Urinary bladder (tissue), 4 donors: ENCODE data around the gene MARCHF2. TPM values are rescaled to one million over a fixed set of nuclear protein-coding genes. Genes with fewer than 3 reads are reported as not detected.

Experiments used
- DNase-seq: peaks from one replicate; pipeline ENCODE4 v3.0.0-alpha.2; 2015; ENCODE audit errors: extremely low spot score
- H3K27ac ChIP-seq: one replicate; pipeline ENCODE4 v1.5.1; 2013; ENCODE audit warnings: low read depth, mild to moderate bottlenecking, moderate library complexity
- H3K36me3 ChIP-seq: one replicate; pipeline ENCODE4 v1.6.1; 2013; ENCODE audit warnings: mild to moderate bottlenecking, moderate library complexity; ENCODE audit not compliant: insufficient read depth
- H3K4me1 ChIP-seq: one replicate; pipeline ENCODE4 v1.6.1; 2013; ENCODE audit warnings: mild to moderate bottlenecking, moderate library complexity; ENCODE audit not compliant: insufficient read depth
- H3K4me3 ChIP-seq: one replicate; pipeline ENCODE4 v1.5.1; 2013; ENCODE audit warnings: low read depth, low read length
- WGBS: extraction: QIAGEN DNeasy Blood & Tissue Kit; methylation state at CpG from one replicate; pipeline ENCODE4 v1.1.7; 2013; 5-methylcytosine and 5-hydroxymethylcytosine counted together
- polyA plus RNA-seq: library from polyadenylated mRNA; stranded (reverse); fragments of 200-250 nt; gene quantifications from one replicate; pipeline ENCODE4 v1.2.3, GENCODE V29; 2013
- total RNA-seq: library from RNA; depleted of rRNA; stranded (reverse); fragments of >200 nt; gene quantifications from one replicate; pipeline ENCODE4 v1.2.3, GENCODE V29; 2014
- donor health status: healthy with polysubstance abuse.
- donor health status: healthy.

The MARCHF2 gene
- total and polyA plus RNA-seq, 2 donors: 38.8 to 98.2 TPM

DNA sequence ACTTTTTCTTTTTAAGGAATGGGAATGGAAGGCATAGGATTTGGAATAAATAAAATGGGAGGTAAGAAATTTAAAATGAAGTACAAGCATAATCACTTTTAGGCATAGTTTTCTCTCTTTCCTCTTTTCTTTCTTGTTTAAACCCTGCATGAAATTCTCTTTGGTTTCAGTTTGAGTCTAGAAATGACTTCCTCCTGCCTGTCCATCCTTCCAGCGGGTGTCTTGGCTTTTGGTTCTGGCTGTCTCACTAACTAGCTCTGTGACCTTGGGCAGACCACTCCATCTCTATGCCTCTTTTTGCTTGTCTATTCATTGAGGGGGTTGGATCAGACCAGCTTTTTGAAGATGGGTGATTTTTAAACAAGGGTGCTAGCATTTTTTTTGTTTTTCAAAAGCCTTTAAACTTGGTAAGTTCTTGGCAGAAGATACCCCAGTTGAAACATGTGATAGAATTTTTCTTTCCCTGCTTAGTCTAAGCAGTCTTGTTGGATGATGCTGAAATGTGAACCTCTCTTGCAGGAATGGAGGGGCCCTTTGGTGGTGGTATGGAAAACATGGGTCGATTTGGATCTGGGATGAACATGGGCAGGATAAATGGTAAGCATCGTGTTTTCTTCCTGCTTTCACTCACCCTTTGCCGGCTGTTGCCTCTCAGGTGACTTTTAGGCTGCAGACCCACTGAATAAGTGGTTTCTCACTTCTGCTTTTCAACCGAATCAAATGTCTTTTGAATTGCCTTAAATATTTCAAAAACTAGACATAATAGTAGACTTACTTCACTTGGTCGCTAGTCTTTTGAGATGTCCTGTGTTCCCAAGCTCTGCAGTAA is 60.8 kb downstream of the MARCHF2 start:
- Histone ChIP-seq H3K4me1 (no peaks in the 10 kb centered on the region), H3K36me3 (peaks cover 10% of the 10 kb centered on the region), H3K27ac (no peak overlapping the region), H3K4me3 (no peak overlapping the region)
- DNase-seq: no peak
- WGBS: 81% methylated on average over 6 of the region's 6 CpGs

DNA sequence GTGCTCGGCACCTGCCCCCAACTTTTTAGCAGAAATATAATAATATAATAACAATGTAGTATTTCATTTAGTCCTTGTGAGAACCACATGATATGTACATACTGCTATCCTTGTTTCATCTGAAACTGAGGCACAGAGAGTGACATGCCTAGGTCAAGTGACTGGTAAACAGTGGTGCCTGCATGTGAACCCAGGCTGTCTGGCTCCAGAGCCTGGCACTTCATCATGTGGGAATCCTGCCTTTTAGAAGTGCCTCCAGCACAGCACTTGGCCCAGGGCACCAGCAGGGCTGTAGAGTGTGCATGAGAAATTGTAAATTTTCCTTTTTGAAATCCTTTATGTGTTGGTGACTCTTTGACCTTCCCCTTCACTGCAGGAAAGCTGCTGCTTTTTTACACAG is 61.9 kb downstream of the MARCHF2 start:
- no peak overlapping the region for H3K27ac ChIP-seq
- no peak for DNase-seq
- 94% methylated on average over 1 of the region's 1 CpG for WGBS
- H3K36me3 ChIP-seq: peaks cover 6% of the 10 kb centered on the region
- no peaks in the 10 kb centered on the region for H3K4me1 ChIP-seq
- no peak overlapping the region for H3K4me3 ChIP-seq

GRCh38 chr19:8476524-8476923 is 63.4 kb downstream of the MARCHF2 start:
- no peak overlapping the region for H3K4me3 ChIP-seq
- H3K36me3 ChIP-seq: peaks cover 6% of the 10 kb centered on the region
- 79% methylated on average over 8 of the region's 8 CpGs for WGBS
- no peak for DNase-seq
- no peak overlapping the region for H3K27ac ChIP-seq
- no peaks in the 10 kb centered on the region for H3K4me1 ChIP-seq

- no peak overlapping the region for H3K4me3 ChIP-seq
- WGBS: 76% methylated on average over 4 of the region's 4 CpGs
- no peaks in the 10 kb centered on the region for H3K4me1 ChIP-seq
- no peak overlapping the region for H3K27ac ChIP-seq
- peaks cover 4% of the 10 kb centered on the region for H3K36me3 ChIP-seq
- DNase-seq: no peak
These were observed 64.8 kb downstream of the MARCHF2 start for GRCh38 chr19:8477889-8478288.

- DNase-seq: no peak
- Histone ChIP-seq H3K36me3 (peaks cover 6% of the 10 kb centered on the region), H3K4me1 (no peaks in the 10 kb centered on the region), H3K4me3 (no peak overlapping the region), H3K27ac (no peak overlapping the region)
- WGBS: 43% methylated on average over 3 of the region's 3 CpGs
These were observed 65.5 kb downstream of the MARCHF2 start for GRCh38 chr19:8478598-8478997.

- Histone ChIP-seq H3K36me3 (peaks cover 7% of the 10 kb centered on the region), H3K27ac (no peak overlapping the region), H3K4me1 (no peaks in the 10 kb centered on the region), H3K4me3 (no peak overlapping the region)
- 86% methylated on average over 11 of the region's 11 CpGs for WGBS
- no peak for DNase-seq
These were observed 68.1 kb downstream of the MARCHF2 start for GRCh38 chr19:8481201-8481600.

GRCh38 chr19:8481616-8482015 is 68.5 kb downstream of the MARCHF2 start:
- Histone ChIP-seq H3K4me1 (no peaks in the 10 kb centered on the region), H3K27ac (no peak overlapping the region), H3K4me3 (no peak overlapping the region), H3K36me3 (peaks cover 8% of the 10 kb centered on the region)
- DNase-seq: no peak
- 80% methylated on average over 6 of the region's 6 CpGs for WGBS

GRCh38 chr19:8482696-8483095 is 69.6 kb downstream of the MARCHF2 start:
- no peak for DNase-seq
- H3K27ac ChIP-seq: no peak overlapping the region
- WGBS: 82% methylated on average over 11 of the region's 11 CpGs
- H3K36me3 ChIP-seq: peaks cover 11% of the 10 kb centered on the region
- no peaks in the 10 kb centered on the region for H3K4me1 ChIP-seq
- H3K4me3 ChIP-seq: no peak overlapping the region

DNA sequence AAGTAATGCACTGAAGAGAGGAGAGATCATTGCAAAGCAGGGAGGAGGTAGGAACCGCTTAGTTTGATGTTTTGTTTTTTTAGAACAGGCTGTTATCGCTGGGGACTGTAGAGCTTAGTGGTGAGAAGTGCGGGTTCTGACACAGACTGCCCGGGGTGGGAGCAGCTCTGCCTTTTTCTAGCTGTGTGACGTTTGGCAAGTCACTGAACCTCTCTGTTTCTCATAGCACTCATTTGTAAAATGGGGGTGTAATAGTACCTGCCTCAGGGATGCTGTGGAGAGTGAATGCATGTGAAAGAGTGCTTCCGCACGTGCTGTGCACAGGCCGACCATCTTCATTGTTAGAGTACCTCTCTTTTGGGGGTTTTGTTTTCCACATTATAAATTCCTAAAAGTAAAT is 70.1 kb downstream of the MARCHF2 start:
- 81% methylated on average over 8 of the region's 8 CpGs for WGBS
- Histone ChIP-seq H3K4me3 (no peak overlapping the region), H3K4me1 (no peaks in the 10 kb centered on the region), H3K27ac (no peak overlapping the region), H3K36me3 (peaks cover 12% of the 10 kb centered on the region)
- DNase-seq: no peak

- DNase-seq: no peak
- H3K4me3 ChIP-seq: no peak overlapping the region
- H3K36me3 ChIP-seq: peaks cover 14% of the 10 kb centered on the region
- H3K27ac ChIP-seq: no peak overlapping the region
- WGBS: 87% methylated on average over 18 of the region's 18 CpGs
- H3K4me1 ChIP-seq: no peaks in the 10 kb centered on the region
These were observed 71.3 kb downstream of the MARCHF2 start for GRCh38 chr19:8484331-8484894.

DNA sequence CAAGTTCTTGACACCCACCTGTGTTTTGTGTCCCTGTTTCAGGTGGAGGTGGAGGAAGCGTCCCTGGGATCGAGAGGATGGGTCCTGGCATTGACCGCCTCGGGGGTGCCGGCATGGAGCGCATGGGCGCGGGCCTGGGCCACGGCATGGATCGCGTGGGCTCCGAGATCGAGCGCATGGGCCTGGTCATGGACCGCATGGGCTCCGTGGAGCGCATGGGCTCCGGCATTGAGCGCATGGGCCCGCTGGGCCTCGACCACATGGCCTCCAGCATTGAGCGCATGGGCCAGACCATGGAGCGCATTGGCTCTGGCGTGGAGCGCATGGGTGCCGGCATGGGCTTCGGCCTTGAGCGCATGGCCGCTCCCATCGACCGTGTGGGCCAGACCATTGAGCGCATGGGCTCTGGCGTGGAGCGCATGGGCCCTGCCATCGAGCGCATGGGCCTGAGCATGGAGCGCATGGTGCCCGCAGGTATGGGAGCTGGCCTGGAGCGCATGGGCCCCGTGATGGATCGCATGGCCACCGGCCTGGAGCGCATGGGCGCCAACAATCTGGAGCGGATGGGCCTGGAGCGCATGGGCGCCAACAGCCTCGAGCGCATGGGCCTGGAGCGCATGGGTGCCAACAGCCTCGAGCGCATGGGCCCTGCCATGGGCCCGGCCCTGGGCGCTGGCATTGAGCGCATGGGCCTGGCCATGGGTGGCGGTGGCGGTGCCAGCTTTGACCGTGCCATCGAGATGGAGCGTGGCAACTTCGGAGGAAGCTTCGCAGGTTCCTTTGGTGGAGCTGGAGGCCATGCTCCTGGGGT is 72.7 kb downstream of the MARCHF2 start:
- no peak for DNase-seq
- peaks cover 14% of the 10 kb centered on the region for H3K36me3 ChIP-seq
- no peaks in the 10 kb centered on the region for H3K4me1 ChIP-seq
- no peak overlapping the region for H3K27ac ChIP-seq
- whole genome bisulfite sequencing: 98% methylated on average over 62 of the region's 62 CpGs
- H3K4me3 ChIP-seq: no peak overlapping the region

GRCh38 chr19:8486661-8487136 is 73.6 kb downstream of the MARCHF2 start:
- H3K36me3 ChIP-seq: peaks cover 14% of the 10 kb centered on the region
- H3K27ac ChIP-seq: no peak overlapping the region
- 90% methylated on average over 16 of the region's 16 CpGs for WGBS
- H3K4me3 ChIP-seq: no peak overlapping the region
- no peaks in the 10 kb centered on the region for H3K4me1 ChIP-seq
- no peak for DNase-seq

DNA sequence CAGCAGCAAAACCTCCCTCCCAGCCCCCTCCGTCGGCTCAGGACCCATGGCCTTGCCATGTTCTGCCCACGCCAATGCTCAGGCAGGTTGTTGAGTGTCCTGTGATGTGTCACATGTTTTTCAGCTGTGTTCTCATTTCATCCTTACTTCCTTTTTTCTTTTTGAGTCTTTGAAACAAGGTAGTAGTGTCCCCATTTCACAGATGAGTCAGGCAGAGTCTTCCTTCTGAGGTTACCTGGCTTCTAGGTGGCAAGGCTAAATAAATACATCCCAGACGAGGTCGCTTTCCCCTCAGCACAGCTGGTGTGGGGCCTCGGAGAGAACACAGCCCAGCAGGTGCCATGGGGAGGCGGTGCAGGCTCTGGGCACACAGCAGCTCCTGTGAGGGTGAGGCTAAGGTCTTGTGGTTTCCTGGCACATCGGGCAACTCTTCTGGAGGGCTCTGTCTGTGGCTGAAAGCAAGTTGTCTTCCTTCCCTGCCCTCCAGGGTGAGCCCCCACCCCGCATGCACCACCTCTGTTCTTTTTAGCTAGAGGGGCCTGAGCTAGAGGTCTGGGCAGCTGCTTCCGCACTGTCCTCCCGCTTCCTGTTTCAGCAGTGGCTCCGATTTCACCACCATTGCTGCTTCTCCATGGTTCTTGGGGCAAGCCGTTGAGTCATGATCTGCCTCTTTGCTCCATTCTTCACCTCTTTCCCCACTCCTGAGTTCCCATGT is 74.2 kb downstream of the MARCHF2 start:
- H3K4me3 ChIP-seq: no peak overlapping the region
- no peaks in the 10 kb centered on the region for H3K4me1 ChIP-seq
- peaks cover 14% of the 10 kb centered on the region for H3K36me3 ChIP-seq
- no peak for DNase-seq
- no peak overlapping the region for H3K27ac ChIP-seq
- 80% methylated on average over 13 of the region's 13 CpGs for WGBS
